ENCODE results near the gene CD3D.
"Not testable (repeated sequence)": the region's sequence is repeated elsewhere in the genome, so short reads cannot be mapped to it uniquely, and the experiment has no call there.

Gene CD3D

DNA sequence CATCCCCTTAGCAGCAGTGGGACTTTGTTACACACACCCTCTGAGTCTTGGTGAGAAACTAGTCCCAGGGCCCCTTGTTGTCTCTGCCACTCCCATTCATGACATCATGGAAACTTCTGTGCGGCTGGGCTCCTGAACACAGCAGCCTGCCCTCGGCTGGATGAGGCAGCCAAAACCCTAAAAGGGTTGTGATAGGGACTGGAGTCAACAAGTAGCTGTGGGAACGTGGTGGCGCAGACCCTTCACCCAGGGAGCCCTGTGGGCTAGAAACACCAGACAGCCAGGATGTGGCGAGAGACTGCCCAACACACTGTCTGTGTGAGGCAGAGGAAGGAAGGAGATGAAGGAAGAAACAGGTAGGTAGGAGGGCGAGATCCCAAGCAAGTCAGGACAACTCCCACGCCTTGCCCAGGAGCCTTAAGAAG is 3.9 kb downstream of the CD3D start:
- DNase-seq: peak; percentile 88 to 92

DNA sequence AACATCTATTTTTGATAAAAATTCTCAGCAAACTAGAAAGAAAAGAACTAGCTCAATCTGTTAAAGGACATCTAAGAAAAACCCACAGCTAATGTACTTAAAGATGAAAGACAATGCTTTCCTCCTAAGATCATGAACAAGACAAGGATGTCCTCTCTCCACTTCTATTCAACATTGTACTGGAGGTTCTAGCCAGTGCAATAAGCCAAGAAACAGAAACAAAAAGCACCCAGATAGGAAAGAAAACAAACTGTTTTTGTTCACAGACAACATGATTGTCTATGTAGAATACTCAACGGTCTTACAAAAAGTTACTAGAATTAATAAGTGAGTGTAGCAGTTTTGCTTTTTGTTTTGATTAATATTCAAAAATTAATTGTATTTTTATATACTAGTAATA is 7.8 kb downstream of the CD3D start:
- peak in 1 of 2 donors; percentile 62 for DNase-seq

- DNase-seq: no peak
Observed at GRCh38 chr11:118328745-118329144, 13.8 kb downstream of the CD3D start.

- no peak for DNase-seq
Observed at GRCh38 chr11:118325283-118325682, 17.2 kb downstream of the CD3D start.

DNA sequence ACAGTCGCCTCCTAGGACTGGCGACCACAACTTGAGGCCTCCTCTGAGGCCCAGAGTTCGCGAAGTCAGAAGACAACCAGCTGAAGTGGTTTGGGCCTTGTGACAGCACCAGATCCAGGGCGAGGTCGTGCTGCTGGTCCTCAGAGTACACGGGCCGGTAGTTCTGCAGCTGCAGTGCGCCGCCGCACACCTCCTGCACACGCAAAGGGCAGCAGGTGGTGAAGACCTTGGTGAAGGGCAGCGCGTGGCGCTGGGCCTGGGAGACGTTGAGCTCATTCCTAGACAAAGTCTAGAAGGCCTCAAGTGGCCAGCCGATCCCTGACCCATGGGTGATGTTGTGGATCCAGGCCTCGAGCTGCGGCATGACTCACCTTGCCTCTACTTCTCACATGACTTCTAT is 19.8 kb downstream of the CD3D start:
- no peak for DNase-seq

DNA sequence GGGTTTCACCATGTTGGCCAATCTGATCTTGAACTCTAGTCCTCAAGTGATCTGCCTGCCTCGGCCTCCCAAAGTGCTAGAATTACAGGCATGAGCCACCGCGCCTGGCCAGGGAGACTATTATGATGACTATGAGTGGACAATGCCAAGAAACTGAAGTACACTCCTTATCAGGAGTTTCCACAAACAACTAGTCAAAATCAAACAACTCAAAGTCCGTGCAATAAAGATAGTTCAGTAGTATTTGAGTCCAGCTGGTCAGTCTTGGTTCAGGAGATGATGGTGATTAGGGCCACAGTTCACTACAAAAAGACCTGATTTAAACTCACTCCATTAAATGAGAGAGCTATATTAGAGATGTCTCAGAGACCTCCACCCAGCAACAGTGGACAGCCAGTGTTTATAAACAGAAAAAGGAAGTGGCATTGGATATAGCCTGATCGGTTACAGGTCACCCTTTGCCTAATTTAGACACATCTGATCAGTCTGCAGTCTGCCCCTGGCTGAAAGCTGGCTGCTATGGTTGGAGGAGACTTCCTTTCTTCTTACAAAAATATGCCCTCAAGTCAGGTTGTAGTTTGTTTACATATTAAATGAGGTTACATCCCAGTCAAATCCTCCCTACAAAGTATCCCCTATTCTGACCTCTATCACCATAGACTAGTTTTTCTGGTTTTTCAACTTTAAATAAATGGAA is 21.0 kb downstream of the CD3D start:
- DNase-seq: no peak

GRCh38 chr11:118320515-118320914 is 22.0 kb downstream of the CD3D start:
- DNase-seq: no peak

DNA sequence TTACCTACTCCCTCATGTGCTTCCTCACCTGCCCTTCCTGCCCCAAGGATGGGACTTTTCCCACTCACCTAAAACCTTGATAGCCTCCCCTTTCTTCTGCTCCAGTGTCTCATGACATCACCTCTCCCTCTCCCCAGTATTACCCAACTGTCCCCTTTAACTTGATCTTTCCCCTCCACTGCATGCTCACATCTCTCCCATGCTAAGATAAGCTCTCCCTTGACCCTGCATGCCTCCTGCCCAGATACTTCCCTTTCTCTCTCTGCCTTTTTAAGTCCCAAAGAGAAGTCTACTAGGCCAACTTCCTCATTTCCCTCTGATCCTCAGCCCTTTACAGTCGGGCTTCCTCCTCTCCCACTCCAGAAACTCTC is 23.2 kb downstream of the CD3D start:
- DNase-seq: no peak

DNA sequence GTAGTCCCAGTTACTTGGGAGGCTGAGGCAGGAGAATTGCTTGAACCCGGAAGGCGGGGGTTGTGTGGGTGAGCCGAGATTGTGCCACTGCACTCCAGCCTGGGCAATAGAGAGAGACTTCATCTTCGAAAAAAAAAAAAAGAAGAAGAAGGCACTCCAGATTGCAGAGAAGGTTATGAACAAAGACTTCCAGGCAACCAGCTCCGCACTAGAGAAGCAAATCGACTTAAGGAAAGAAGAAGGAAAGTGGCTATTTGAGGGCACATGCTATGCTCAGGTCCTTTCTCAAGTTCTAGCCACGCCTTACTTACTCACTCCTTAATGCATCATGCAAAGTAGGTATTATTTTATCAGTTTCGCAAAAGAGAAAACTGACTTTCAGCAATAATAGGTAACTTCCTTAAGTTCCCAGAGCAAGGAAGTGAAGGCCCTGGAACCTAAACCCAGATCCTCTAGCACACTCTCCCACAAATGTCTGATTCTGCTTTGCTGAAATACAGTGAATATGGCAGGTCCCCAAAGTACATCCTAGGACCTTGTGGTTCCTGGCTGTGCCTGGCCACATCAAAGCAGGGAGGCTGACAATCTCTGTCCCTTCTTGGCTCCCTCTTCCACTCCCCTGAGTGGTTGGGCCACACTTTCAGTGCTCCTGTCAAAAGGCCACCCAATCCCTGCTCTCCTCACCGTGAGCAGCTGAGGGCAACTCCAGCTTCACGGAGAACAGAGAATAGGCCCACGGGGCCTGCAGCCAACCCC is 23.7 kb downstream of the CD3D start:
- DNase-seq: no peak

DNA sequence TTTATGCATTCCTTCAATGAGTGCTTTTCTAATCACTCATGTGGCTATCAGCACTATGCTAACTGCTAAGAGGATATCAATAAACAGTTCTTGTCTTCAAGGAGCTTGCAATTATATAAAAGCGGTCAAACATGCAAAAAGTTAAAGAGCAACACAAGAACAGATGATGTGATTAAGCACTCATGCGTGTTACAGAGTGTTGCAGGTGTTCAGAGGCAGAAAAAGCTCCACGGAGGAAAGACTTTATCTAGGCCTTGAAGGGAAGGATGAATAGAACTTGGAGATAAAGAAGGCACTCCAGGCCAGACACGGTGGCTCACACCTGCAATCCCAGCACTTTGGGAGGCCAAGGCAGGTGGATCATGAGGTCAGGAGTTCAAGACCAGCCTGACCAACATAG is 24.4 kb downstream of the CD3D start:
- DNase-seq: no peak

DNA sequence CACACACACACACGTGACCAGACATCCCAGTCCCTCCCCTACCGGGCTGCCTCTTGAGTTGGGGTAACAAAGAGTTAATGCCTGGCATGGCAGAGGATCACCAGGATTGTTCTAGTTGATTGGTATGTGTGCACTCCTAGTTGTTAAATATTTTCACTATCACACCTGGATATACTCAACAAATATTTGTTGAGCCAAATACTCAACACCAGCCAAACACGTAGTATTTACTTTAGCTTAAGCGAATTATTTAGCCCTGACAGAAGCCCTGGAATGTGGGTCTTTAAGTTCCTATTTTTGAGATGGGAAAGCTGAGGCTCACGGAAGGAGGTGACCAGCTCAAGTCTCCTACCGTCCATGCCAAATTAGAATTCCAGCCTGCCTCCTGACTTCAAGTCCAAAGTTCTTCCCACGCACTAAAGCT is 27.5 kb downstream of the CD3D start:
- no peak for DNase-seq

DNA sequence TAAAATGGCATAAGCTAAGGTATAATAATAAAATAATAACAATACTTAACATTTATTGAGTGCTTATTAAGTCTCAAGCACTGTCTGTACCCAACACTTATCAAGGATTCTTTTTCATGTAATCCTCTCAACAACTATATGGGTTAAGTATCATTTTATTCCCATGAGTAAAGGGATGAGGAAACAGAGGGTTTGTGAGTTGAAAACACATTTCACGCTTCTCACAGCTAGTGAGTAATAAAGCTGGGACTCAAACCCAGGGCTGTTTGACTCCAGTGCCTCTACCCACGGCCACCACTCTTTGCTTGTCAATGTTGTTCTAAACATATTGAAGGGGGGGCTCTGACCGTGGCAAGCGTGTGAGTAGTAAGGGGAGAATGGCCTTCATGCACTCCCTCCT is 29.3 kb downstream of the CD3D start:
- DNase-seq: no peak

DNA sequence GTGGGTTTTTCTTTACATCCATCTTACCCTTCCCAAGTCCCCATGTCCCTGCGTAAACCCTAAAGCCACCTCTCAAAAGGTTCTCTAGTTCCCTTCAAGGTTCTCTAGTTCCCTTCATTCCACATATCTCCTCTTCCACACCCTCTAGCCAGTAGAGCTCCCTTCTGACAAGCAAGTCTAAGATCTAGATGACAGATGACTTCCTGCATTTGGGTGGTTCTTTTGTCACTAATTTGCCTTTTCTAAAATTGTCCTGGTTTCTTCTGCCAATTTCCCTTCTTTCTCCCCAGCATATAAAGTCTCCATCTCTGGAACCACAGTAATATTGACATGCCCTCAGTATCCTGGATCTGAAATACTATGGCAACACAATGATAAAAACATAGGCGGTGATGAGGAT is 30.2 kb downstream of the CD3D start:
- DNase-seq: no peak

- DNase-seq: peak in 1 of 2 donors; percentile 37
Observed at GRCh38 chr11:118311518-118311917, 31.0 kb downstream of the CD3D start.

- no peak for DNase-seq
Observed at GRCh38 chr11:118310781-118311485, 31.6 kb downstream of the CD3D start.

GRCh38 chr11:118310271-118310670 is 32.2 kb downstream of the CD3D start:
- no peak for DNase-seq

GRCh38 chr11:118308995-118309528 is 33.4 kb downstream of the CD3D start:
- DNase-seq: not testable (repeated sequence)

GRCh38 chr11:118306556-118306955 is 35.9 kb downstream of the CD3D start:
- DNase-seq: no peak

DNA sequence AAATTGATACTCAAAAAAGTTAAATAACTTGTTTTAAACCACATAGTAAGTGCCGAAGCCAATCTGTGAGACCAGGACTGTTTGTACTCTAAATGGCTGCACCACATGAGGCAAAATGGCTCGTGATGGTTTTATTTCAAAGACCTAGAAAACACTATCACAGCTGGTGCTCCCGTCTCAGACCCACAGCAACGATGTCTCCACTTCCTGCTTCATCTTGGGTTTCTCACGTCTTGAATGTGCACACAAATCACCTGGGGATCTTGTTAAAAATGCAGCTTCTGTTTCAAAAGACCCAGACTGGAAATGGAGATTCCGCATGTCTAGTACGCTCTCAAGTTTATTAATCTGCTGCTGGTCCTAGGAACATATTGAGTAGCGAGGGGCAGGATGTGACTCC is 36.8 kb downstream of the CD3D start:
- DNase-seq: peak; percentile 52 to 74

- DNase-seq: peak; percentile 64 to 77
Observed at GRCh38 chr11:118304568-118305248, 37.8 kb downstream of the CD3D start, which contains the start of gene CD3E. Gene CD3E (plus strand): TSS chr11:118304730. CDS start chr11:118304953, 223 bp downstream.

DNA sequence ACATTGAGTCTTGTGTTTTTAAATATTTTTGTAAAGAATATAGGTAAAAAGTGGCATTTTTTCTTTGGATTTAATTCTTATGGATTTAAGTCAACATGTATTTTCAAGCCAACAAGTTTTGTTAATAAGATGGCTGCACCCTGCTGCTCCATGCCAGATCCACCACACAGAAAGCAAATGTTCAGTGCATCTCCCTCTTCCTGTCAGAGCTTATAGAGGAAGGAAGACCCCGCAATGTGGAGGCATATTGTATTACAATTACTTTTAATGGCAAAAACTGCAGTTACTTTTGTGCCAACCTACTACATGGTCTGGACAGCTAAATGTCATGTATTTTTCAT is 38.3 kb downstream of the CD3D start:
- no peak for DNase-seq

DNA sequence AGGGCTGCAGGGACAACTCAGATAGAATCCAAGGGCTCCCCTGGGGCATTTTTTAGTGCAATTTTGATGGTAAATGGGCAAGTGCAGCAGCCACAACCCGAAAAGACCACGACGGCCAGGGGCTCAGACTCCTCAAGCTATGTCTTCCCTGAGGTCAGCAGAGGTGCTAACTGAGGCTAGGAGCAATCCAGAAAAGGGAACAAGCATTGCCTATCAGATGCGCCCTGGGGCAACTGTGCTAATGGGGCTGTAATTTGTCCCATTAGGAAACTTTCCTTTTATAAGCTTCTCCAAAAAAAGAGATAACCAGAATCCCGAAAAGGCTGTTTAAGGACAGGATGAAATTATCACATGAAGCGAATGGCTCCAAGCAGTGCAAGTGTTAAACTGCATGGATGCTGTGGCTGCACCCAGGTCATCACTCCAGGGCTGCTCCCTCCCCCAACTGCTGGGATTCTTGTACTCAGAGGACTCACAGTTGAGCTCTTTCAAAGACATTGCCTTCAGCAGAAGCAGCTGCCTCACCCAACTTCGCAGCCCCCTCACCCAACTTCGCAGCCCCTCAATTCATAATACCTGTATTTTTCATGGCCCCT is 40.8 kb downstream of the CD3D start:
- DNase-seq: no peak
